Naive B cell (primary cell): ENCODE data around the gene GIGYF2. TPM values are rescaled to one million over a fixed set of nuclear protein-coding genes. Genes with fewer than 3 reads are reported as not detected.

Experiments
- ATAC-seq, 2 donors: fragments of 150-1000 bp; cut with Tn5 transposase; 2 replicates each; pipeline ENCODE4 v1.10.0; 2021; ENCODE audit warnings: low read depth in 2 of 2, mild to moderate bottlenecking in 2 of 2, moderate library complexity in 2 of 2
- DNase-seq: peaks from one replicate; pipeline ENCODE4 v3.0.0; 2022
- H3K27ac Mint-ChIP-seq, 6 donors: one replicate each; pipeline ENCODE4 v1.8.0; 2020 to 2022; ENCODE audit warnings: mild to moderate bottlenecking in 6 of 6, mixed read lengths in 6 of 6, moderate library complexity in 5 of 6, inconsistent platforms in 2 of 6
- H3K27me3 Mint-ChIP-seq, 3 donors: one replicate each; pipeline ENCODE4 v1.8.0; 2021 to 2022; ENCODE audit warnings: mixed read lengths in 3 of 3, mild to moderate bottlenecking in 1 of 3
- H3K36me3 Mint-ChIP-seq, 2 donors: one replicate each; pipeline ENCODE4 v1.8.0; 2020 to 2022; ENCODE audit warnings: mixed read lengths in 2 of 2, inconsistent platforms in 1 of 2, mild to moderate bottlenecking in 1 of 2
- H3K4me1 Mint-ChIP-seq, 3 donors: one replicate each; pipeline ENCODE4 v1.8.0; 2020 to 2022; ENCODE audit warnings: mixed read lengths in 3 of 3, inconsistent platforms in 1 of 3, mild to moderate bottlenecking in 1 of 3, moderate library complexity in 1 of 3
- H3K4me3 Mint-ChIP-seq, 8 donors: one replicate each; pipeline ENCODE4 v1.8.0; 2020 to 2022; ENCODE audit warnings: mild to moderate bottlenecking in 8 of 8, mixed read lengths in 8 of 8, moderate library complexity in 8 of 8, inconsistent platforms in 2 of 8
- H3K9me3 Mint-ChIP-seq, 7 donors: one replicate each; pipeline ENCODE4 v1.8.0; 2020 to 2022; ENCODE audit warnings: mixed read lengths in 7 of 7, mild to moderate bottlenecking in 5 of 7, inconsistent platforms in 2 of 7, moderate library complexity in 1 of 7
- polyA plus RNA-seq, 6 donors: library from polyadenylated mRNA; unstranded; fragments of 300-500 nt; fragmentation: Illumina TruSeq; gene quantifications; one replicate each; pipeline ENCODE4 v1.2.3, GENCODE V29; 2021; ENCODE audit warnings: low read depth in 6 of 6

Gene GIGYF2
- polyA plus RNA-seq, 6 donors from 2014 or later: 9.6 to 33.6 (median 18.3) TPM

DNA sequence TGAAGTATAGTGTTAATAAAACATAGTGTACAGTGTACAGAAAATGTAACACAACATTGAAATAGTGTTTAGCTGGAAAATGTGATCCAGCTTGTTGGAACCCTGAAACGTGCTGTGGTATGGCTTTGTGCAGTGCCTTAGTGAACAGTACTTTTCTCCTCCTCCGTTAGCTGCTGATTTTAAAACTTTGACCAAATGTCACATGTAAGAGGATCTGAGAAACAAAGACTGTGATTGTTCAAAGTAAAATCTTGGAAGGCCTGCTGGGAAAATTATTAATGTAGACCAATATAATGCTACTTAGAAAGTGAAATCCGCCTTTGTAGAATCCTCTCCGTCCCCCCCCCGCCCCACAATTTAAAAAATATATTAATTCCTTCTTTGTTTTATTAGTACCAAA lies 80.1 kb downstream of the GIGYF2 start:
- DNase-seq: no peak
- no peak overlapping the region for H3K4me3 Mint-ChIP-seq
- peaks cover 10 to 15% (median 14%) of the 10 kb centered on the region in 3 donors for H3K4me1 Mint-ChIP-seq
- H3K27ac Mint-ChIP-seq: no peak overlapping the region
- no peak for ATAC-seq
- no peaks in the 10 kb centered on the region for H3K9me3 Mint-ChIP-seq
- no peaks in the 10 kb centered on the region for H3K27me3 Mint-ChIP-seq
- H3K36me3 Mint-ChIP-seq: peaks cover 0 to 5% of the 10 kb centered on the region in 2 donors

DNA sequence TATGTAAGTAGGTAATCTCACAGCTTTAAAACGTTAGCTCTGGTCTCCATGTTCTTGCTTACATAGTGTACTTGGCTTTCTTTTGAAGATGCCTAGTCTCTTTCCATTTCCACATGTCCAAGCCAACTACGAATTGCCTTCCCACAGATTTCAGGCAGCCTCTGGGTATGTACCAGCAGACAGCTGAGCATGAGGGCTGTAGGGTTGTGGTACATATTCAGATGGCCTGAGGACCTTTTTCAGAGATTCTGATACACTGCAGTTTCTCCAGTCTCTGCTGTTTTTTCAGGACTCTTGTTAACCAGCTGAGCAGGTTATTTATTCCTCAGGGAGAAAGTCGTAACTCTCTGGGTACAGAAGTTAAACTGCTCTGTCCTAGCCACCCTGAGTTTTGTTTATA lies 82.3 kb downstream of the GIGYF2 start:
- DNase-seq (no peak), ATAC-seq (no peak)
- Mint-ChIP-seq H3K4me3 (peak overlapping the region in 1 of 8 donors; percentile 74), H3K27ac (peak overlapping the region in 1 of 6 donors; percentile 11), H3K36me3 (peaks cover 0 to 5% of the 10 kb centered on the region in 2 donors), H3K27me3 (no peaks in the 10 kb centered on the region), H3K4me1 (no peaks in the 10 kb centered on the region), H3K9me3 (no peaks in the 10 kb centered on the region)

DNA sequence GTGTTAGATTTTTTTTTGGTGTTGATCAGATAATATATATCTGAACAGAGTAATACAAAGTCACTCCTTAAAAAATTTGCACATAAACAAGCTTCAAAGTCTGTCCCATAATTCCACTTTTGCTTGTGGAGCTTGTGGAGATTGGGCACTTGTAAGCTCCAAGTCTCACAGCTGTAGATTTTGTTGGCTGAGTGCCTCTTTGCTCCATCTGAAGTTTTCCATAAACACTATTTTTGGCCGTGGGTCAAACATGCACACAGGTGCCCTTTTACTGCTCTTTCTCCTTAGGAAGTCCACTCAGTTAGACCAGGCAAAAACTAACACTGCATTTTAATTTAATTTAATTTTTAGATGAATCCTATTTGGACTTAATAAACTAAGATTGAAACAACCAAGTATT lies 82.8 kb downstream of the GIGYF2 start:
- H3K27ac Mint-ChIP-seq: no peak overlapping the region
- DNase-seq: no peak
- no peaks in the 10 kb centered on the region for H3K9me3 Mint-ChIP-seq
- H3K4me3 Mint-ChIP-seq: no peak overlapping the region
- ATAC-seq: no peak
- no peaks in the 10 kb centered on the region for H3K4me1 Mint-ChIP-seq
- no peaks in the 10 kb centered on the region for H3K27me3 Mint-ChIP-seq
- peaks cover 0 to 6% of the 10 kb centered on the region in 2 donors for H3K36me3 Mint-ChIP-seq

DNA sequence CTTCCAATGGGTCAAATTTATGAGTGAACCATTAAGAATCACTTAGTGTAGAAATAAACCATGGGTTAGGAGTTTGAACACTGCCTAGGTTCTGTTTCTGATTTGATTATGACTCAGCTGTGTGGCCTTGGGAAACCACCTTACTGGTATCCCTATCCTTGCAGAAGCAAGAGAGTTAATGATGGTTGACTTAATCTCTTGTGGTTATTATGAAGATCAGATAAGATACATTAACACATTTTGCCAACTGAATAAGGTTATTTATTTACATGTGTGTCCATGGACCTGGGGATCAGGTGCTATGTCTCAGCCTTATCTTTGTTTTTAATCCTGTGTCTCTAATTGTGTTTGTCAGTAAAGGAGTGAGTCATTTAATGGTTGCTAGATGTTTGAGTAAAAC lies 84.6 kb downstream of the GIGYF2 start:
- H3K36me3 Mint-ChIP-seq: peaks cover 1 to 9% of the 10 kb centered on the region in 2 donors
- no peak overlapping the region for H3K4me3 Mint-ChIP-seq
- H3K27ac Mint-ChIP-seq: peak overlapping the region in 1 of 6 donors; percentile 59
- no peaks in the 10 kb centered on the region for H3K4me1 Mint-ChIP-seq
- DNase-seq: no peak
- ATAC-seq: no peak
- H3K9me3 Mint-ChIP-seq: no peaks in the 10 kb centered on the region
- H3K27me3 Mint-ChIP-seq: no peaks in the 10 kb centered on the region

DNA sequence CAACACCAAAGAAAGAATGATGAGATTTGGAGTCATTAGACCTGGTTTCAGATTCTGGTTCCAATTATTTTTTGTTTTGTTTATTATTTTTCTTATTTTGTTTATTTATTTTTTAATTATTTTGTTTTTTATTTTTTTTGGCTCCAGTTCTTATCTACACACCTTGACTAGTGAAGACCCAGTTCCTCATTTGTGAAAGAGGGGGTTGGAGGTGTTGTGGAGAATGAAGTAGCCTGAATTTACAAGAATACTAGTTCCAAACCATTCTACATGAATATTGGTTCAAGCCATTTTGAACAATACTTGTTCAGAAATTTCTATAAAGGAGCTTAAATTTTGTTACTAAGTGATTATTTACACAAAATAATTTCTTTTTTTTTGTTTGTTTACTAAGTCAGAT lies 86.1 kb downstream of the GIGYF2 start:
- no peaks in the 10 kb centered on the region for H3K4me1 Mint-ChIP-seq
- DNase-seq: no peak
- H3K27ac Mint-ChIP-seq: peak overlapping the region in 1 of 6 donors; percentile 17
- ATAC-seq: no peak
- H3K36me3 Mint-ChIP-seq: peaks cover 9 to 15% of the 10 kb centered on the region in 2 donors
- no peaks in the 10 kb centered on the region for H3K27me3 Mint-ChIP-seq
- no peaks in the 10 kb centered on the region for H3K9me3 Mint-ChIP-seq
- no peak overlapping the region for H3K4me3 Mint-ChIP-seq

DNA sequence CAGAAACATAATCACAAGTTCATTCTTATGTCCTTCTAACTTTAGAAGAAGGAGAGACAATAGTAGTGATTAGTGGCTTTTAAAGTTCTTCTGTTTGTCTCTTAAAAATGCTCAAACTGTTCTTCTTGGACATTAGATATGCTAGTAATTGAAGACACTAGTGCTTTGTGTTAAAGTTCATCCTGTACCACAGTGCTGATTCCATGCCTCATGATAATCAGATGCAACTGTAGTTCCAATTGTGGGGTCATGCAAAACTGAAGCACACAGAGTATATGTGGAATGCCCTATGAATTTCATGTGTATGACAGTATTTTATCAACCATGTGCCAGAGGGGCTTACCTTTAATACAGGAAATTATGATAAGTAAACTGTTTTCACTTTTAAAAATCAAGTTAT lies 90.7 kb downstream of the GIGYF2 start:
- Mint-ChIP-seq H3K27me3 (no peaks in the 10 kb centered on the region), H3K36me3 (peaks cover 27 to 38% of the 10 kb centered on the region in 2 donors), H3K27ac (peak overlapping the region in 1 of 6 donors; percentile 39), H3K9me3 (no peaks in the 10 kb centered on the region), H3K4me1 (no peaks in the 10 kb centered on the region), H3K4me3 (no peak overlapping the region)
- no peak for ATAC-seq
- DNase-seq: no peak

DNA sequence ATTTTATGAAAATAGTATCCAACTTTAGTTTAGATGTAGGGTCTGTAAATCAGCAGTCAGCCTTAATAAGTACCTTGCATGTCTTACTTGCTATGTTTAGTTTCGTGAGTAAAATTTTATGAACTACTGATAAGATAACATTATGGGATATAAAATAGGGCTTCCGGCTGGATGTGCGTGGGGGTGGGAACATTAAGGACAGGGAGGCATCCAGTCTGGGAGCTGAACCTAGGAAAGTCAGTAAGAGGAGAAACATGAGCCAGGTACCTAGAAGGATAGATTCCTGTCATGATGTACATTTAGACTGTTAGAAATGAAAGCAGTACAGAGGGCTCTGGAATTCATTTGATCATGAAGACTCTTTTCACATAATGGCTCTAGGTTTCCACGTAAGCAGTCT lies 92.0 kb downstream of the GIGYF2 start:
- no peak for ATAC-seq
- Mint-ChIP-seq H3K4me3 (no peak overlapping the region), H3K9me3 (no peaks in the 10 kb centered on the region), H3K36me3 (peaks cover 27 to 38% of the 10 kb centered on the region in 2 donors), H3K4me1 (no peaks in the 10 kb centered on the region), H3K27ac (peak overlapping the region in 1 of 6 donors; percentile 21), H3K27me3 (no peaks in the 10 kb centered on the region)
- no peak for DNase-seq

DNA sequence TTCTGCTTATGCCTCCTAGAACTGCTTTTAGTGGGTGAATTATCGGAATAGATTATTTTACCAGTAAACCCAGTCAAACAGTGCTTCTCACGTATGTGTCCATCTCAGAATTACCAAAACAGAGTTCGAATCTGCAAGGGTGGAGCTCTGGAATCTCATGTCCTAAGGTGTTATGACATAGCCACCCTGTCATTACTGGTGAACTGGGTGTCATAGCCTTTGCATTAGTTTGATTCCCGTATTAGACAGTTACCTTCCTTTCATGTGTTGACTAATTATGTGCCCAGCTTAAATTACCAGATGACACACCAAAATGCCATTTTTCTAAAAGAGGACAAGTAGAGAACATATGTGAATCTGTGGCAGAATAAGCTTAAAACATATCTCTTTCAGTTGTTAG lies 94.4 kb downstream of the GIGYF2 start:
- Mint-ChIP-seq H3K4me3 (no peak overlapping the region), H3K9me3 (no peaks in the 10 kb centered on the region), H3K36me3 (peaks cover 27 to 45% of the 10 kb centered on the region in 2 donors), H3K27me3 (no peaks in the 10 kb centered on the region), H3K27ac (no peak overlapping the region), H3K4me1 (no peaks in the 10 kb centered on the region)
- DNase-seq: no peak
- no peak for ATAC-seq

DNA sequence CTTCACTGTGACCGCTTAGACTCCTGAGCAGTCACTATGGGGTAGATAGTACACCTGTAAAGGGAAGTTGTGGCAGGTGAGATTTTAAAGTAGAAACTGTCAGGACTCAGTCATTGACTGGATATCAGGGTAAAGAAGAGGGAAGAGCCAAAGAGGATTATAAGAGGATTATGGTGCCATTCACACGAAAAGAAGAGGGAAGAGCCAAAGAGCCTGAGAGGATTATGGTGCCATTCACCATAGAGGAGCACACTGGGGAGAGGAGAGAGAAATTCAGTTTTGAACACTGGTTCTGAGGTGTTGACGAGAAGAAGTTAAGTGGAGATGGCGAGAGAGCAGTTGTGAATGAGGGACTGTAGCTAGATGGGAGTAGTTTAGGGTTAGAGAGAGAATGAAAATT lies 96.1 kb downstream of the GIGYF2 start:
- Mint-ChIP-seq H3K9me3 (no peaks in the 10 kb centered on the region), H3K27ac (no peak overlapping the region), H3K4me3 (no peak overlapping the region), H3K36me3 (peaks cover 19 to 43% of the 10 kb centered on the region in 2 donors), H3K27me3 (no peaks in the 10 kb centered on the region), H3K4me1 (no peaks in the 10 kb centered on the region)
- DNase-seq: no peak
- no peak for ATAC-seq

DNA sequence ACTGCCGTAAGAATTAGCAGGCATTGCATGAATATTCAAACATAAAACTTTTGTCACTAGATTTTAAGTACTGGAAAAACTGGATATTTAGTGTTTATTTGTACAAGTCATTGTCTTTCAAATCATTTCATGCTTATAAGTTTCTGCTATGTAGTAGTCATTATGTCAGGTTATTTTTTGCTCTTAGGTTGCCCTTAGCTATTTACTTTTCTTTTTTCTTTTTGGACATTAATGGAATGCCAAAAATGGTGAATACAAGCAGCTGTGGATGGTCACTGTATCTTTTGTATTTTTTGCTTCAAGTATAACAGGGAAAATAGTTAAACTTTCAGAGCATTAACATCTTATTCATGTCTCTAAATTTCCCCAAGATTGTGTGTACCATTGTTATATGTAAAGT lies 97.8 kb downstream of the GIGYF2 start:
- Mint-ChIP-seq H3K27me3 (no peaks in the 10 kb centered on the region), H3K4me3 (no peak overlapping the region), H3K27ac (peak overlapping the region in 2 of 6 donors; percentile 10 to 22), H3K36me3 (peaks cover 16 to 42% of the 10 kb centered on the region in 2 donors), H3K9me3 (no peaks in the 10 kb centered on the region), H3K4me1 (no peaks in the 10 kb centered on the region)
- ATAC-seq: no peak
- no peak for DNase-seq

DNA sequence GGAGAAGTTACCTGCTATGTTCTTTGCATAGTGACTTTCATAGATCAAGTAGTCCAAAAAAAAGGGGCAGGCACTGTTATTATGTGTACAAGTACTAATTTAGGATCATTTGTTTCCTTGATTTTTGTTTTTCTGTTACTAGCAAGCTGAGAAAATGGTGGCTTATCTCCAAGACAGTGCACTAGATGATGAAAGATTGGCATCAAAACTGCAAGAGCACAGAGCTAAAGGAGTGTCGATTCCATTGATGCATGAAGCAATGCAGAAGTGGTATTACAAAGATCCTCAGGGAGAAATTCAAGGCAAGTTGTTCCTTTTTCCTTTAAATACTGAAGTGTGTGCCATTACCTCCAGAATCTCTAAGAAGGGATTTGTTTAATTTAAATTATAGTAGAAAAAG lies 98.8 kb downstream of the GIGYF2 start:
- Mint-ChIP-seq H3K4me1 (no peaks in the 10 kb centered on the region), H3K4me3 (no peak overlapping the region), H3K36me3 (peaks cover 6 to 40% of the 10 kb centered on the region in 2 donors), H3K27me3 (no peaks in the 10 kb centered on the region), H3K27ac (peak overlapping the region in 1 of 6 donors; percentile 21), H3K9me3 (no peaks in the 10 kb centered on the region)
- DNase-seq (no peak), ATAC-seq (no peak)

DNA sequence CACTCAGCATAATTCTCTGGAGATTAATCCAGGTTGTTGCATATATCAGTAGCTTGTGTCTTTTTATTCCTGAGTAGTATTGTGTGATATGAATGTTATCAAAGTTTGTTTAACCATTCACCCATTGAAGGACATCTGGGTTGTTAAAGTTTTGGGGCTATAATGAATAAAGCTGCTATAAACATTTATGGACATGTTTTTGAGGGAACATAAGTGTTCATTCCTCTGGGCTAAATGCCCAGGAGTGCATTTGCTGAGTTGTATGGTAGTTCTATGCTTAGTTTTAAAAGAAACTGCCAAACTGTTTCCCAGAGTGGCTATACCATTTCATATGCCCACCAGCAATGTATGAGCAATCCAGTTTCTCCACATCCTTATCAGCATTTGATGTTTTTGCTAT lies 101.1 kb downstream of the GIGYF2 start:
- no peaks in the 10 kb centered on the region for H3K27me3 Mint-ChIP-seq
- ATAC-seq (no peak), DNase-seq (no peak)
- H3K36me3 Mint-ChIP-seq: peaks cover 0 to 44% of the 10 kb centered on the region in 2 donors
- peak overlapping the region in 2 of 6 donors; percentile 27 to 58 for H3K27ac Mint-ChIP-seq
- H3K4me3 Mint-ChIP-seq: no peak overlapping the region
- H3K9me3 Mint-ChIP-seq: peaks cover 0 to 13% (median 0%) of the 10 kb centered on the region in 7 donors
- H3K4me1 Mint-ChIP-seq: no peaks in the 10 kb centered on the region

DNA sequence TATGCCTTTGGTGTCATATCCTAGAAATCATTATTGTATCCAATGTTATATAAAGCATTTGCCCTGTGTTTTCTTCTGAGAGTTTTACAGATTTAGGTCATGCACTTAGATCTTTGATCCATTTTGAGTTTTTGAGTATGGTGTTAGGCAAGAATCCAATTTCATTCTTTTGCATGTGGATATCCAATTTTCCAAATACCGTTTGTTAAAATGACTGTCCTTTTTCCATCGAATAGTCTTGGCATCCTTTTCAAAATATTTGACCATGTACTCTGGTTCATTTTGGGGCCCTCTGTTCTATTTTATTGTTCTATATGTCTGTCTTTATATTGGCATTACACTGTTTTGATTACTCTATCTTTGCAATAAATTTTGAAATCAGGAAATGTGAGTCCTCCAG lies 103.0 kb downstream of the GIGYF2 start:
- Mint-ChIP-seq H3K27me3 (no peaks in the 10 kb centered on the region), H3K4me3 (no peak overlapping the region), H3K4me1 (peaks cover 0 to 5% (median 2%) of the 10 kb centered on the region in 3 donors), H3K27ac (peak overlapping the region in 2 of 6 donors; percentile 12 to 66), H3K36me3 (peaks cover 5 to 45% of the 10 kb centered on the region in 2 donors), H3K9me3 (peaks cover 0 to 13% (median under 1%) of the 10 kb centered on the region in 7 donors)
- no peak for DNase-seq
- ATAC-seq: no peak

DNA sequence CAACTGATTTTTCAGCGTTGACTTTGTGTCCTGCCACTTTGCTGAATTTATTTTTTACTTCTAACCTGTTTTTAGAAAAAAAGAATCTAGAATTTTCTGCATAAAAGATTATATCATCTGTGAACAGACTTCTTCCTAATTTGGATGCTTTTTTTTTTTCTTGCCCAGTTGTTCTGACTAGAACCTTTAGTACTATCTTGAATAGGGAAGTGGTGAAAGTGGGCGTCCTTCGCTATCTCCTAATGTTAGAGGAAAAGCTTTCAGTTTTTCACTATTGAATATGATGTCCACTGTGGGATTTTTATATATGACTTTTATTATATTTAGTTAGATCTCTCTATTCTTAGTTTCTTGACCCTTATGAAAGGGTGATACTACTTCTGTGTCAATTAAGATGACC lies 105.0 kb downstream of the GIGYF2 start:
- H3K9me3 Mint-ChIP-seq: peaks cover 0 to 13% (median 3%) of the 10 kb centered on the region in 7 donors
- H3K27me3 Mint-ChIP-seq: no peaks in the 10 kb centered on the region
- DNase-seq (no peak), ATAC-seq (no peak)
- H3K27ac Mint-ChIP-seq: no peak overlapping the region
- H3K4me3 Mint-ChIP-seq: no peak overlapping the region
- peaks cover 0 to 8% (median 5%) of the 10 kb centered on the region in 3 donors for H3K4me1 Mint-ChIP-seq
- peaks cover 10 to 43% of the 10 kb centered on the region in 2 donors for H3K36me3 Mint-ChIP-seq
